Transverse colon (tissue), 4 donors: Measurements from ENCODE around the gene VPS35L. TPM values are rescaled to one million over a fixed set of nuclear protein-coding genes. Genes with fewer than 3 reads are reported as not detected.
A peak's percentile ranks its signal among the peaks of the same experiment; 100 is the strongest.

Experiments used
- DNase-seq: peaks from one replicate; pipeline ENCODE4 v3.0.0-alpha.2; 2019
- H3K27ac ChIP-seq, 4 donors: fragments of 200-600 bp; sonication (generic); 2 replicates each; pipeline ENCODE4 v1.5.1; 2016 to 2018; ENCODE audit warnings: inconsistent platforms in 4 of 4
- H3K27me3 ChIP-seq: fragments of 200-600 bp; sonication (generic); 2 replicates; pipeline ENCODE4 v1.5.1; 2017; ENCODE audit warnings: inconsistent platforms
- H3K36me3 ChIP-seq, 4 donors: fragments of 200-600 bp; sonication (generic); 2 replicates each; pipeline ENCODE4 v1.5.1; 2017 to 2019; ENCODE audit warnings: inconsistent platforms in 4 of 4
- H3K4me1 ChIP-seq, 4 donors: fragments of 200-600 bp; sonication (generic); 2 replicates each; pipeline ENCODE4 v1.5.1; 2017 to 2020; ENCODE audit warnings: inconsistent platforms in 4 of 4
- H3K4me3 ChIP-seq, 4 donors: fragments of 200-600 bp; sonication (generic); 1 replicate in 1 of 4; 2 replicates in 3 of 4; pipeline versions ENCODE4 v1.5.1 to v1.6.1; 2017 to 2019; ENCODE audit warnings: inconsistent platforms in 4 of 4
- H3K9me3 ChIP-seq, 2 donors: fragments of 200-600 bp; sonication (generic); 2 replicates each; pipeline ENCODE4 v1.5.1; 2017 to 2019; ENCODE audit warnings: inconsistent platforms in 2 of 2
- EP300 ChIP-seq: sonication (generic); formaldehyde crosslinking; IDR thresholded peaks from one replicate; pipeline ENCODE4 v1.6.1; 2017; ENCODE audit warnings: antibody characterized with exemption, low read depth
- POLR2A ChIP-seq: fragments of 450-650 bp; IDR thresholded peaks from one replicate; pipeline ENCODE4 v1.6.1; 2016; ENCODE audit warnings: antibody characterized with exemption, mild to moderate bottlenecking, moderate library complexity
- POLR2AphosphoS5 ChIP-seq, 3 donors: sonication (generic); formaldehyde crosslinking; IDR thresholded peaks; one replicate each; pipeline ENCODE4 v1.6.1; 2016; ENCODE audit warnings: antibody characterized with exemption in 3 of 3
- WGBS, 2 donors: methylation state at CpG; one replicate each; pipeline ENCODE4 v1.1.5; 2018; ENCODE audit warnings: low coverage in 1 of 2; 5-methylcytosine and 5-hydroxymethylcytosine counted together
- in situ Hi-C, 4 donors: fragments of 200-750 bp; cut with MboI; loops; one replicate each; pipeline versions ENCODE4 v1.15.0 to v1.15.1; 2017; ENCODE audit warnings: low sequenced_read_pairs in 3 of 4, low pct_ligation_motif_present in 1 of 4, low pct_unique_long_range_greater_than_20kb in 1 of 4
- intact Hi-C: fragments of 100-400 bp; cut with DNase I; formaldehyde crosslinking; loops from one replicate; pipeline ENCODE4 v1.15.1; 2023; ENCODE audit warnings: low total_unique reads
- total RNA-seq, 4 donors: library from RNA; depleted of rRNA; stranded (reverse); fragments of >200 nt; gene quantifications; one replicate each; pipeline ENCODE4 v1.1.0, GENCODE V29; 2016
- TF ChIP-seq, protein P1 (sequence below), 5 experiments: fragments of 200-600 bp in 3 of 5; fragments of 450-650 bp in 2 of 5; sonication (generic) in 3 of 5; IDR thresholded peaks; 1 replicate in 2 of 5; 2 replicates in 3 of 5; pipeline ENCODE4 v1.5.1; 2016 to 2017; ENCODE audit warnings: antibody characterized with exemption in 5 of 5, inconsistent platforms in 3 of 5, mild to moderate bottlenecking in 2 of 5, moderate library complexity in 1 of 5

The VPS35L gene
- total RNA-seq, 4 donors from 2014 or later = 40.0 to 89.8 (median 51.5) TPM

DNA sequence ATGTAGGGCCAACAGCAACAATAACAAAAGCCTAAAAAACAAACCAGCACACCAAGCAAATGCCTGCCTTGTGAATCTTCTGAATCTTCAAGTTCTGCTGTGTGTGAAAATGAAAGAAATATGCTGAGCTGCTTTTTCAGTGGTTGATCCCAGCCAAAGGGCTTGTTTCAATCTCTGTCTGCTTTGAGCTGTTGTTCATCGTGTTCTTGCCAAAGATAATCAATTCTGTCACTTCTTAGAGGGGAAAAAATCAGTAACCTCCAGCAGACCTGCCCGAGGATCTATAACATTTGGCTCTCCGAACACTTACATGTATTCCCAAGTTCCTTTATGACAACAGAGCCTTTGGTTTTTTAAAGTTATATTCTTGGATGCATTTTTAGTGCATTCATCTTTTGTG lies 65.9 kb downstream of the VPS35L start:
- TF ChIP-seq, protein P1, sequence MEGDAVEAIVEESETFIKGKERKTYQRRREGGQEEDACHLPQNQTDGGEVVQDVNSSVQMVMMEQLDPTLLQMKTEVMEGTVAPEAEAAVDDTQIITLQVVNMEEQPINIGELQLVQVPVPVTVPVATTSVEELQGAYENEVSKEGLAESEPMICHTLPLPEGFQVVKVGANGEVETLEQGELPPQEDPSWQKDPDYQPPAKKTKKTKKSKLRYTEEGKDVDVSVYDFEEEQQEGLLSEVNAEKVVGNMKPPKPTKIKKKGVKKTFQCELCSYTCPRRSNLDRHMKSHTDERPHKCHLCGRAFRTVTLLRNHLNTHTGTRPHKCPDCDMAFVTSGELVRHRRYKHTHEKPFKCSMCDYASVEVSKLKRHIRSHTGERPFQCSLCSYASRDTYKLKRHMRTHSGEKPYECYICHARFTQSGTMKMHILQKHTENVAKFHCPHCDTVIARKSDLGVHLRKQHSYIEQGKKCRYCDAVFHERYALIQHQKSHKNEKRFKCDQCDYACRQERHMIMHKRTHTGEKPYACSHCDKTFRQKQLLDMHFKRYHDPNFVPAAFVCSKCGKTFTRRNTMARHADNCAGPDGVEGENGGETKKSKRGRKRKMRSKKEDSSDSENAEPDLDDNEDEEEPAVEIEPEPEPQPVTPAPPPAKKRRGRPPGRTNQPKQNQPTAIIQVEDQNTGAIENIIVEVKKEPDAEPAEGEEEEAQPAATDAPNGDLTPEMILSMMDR (IDR thresholded peaks at IDR 0.05) = no peak
- no peak for TF ChIP-seq EP300
- no peak for TF ChIP-seq POLR2A
- TF ChIP-seq POLR2AphosphoS5 (IDR thresholded peaks at IDR 0.05) = no peak
- intact Hi-C loops (no loop called here), in situ Hi-C loops (no loop called here)
- Histone ChIP-seq H3K9me3 (no peaks in the 10 kb centered on the region), H3K36me3 (peaks cover 0 to 29% (median 0%) of the 10 kb centered on the region in 4 donors), H3K27me3 (no peaks in the 10 kb centered on the region), H3K4me1 (no peaks in the 10 kb centered on the region), H3K27ac (no peak overlapping the region), H3K4me3 (no peak overlapping the region)
- 86 to 88% methylated on average over 3 of the region's 3 CpGs for WGBS, 2 donors
- no peak for DNase-seq

DNA sequence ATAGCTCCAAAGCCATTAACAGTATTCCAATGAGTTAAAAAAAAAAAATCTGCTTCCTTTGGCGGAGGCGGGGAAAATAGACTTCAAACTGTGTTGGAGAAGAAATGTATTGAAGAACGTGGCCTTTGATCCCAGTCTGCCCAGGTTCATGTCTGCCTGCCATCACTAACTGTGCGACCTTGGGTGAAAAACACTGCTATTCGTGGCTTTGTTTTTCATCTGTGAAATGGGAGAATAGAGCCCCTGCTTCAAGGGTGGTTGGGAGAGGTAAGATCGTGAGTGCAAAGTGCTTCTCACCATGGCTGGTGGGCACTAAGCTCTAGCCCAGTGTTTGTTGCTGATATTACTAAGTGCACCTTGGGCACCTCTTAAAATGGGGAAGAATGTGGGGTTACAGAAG lies 69.5 kb downstream of the VPS35L start:
- 95 to 100% methylated on average over 1 to 6 of the region's 6 CpGs for WGBS, 2 donors
- H3K27ac ChIP-seq = no peak overlapping the region
- no peak overlapping the region for H3K4me3 ChIP-seq
- intact Hi-C loops (no loop called here), in situ Hi-C loops (no loop called here)
- H3K4me1 ChIP-seq = no peaks in the 10 kb centered on the region
- no peaks in the 10 kb centered on the region for H3K9me3 ChIP-seq
- no peak for TF ChIP-seq POLR2A
- no peaks in the 10 kb centered on the region for H3K27me3 ChIP-seq
- H3K36me3 ChIP-seq = peaks cover 0 to 30% (median 4%) of the 10 kb centered on the region in 4 donors
- no peak for DNase-seq

DNA sequence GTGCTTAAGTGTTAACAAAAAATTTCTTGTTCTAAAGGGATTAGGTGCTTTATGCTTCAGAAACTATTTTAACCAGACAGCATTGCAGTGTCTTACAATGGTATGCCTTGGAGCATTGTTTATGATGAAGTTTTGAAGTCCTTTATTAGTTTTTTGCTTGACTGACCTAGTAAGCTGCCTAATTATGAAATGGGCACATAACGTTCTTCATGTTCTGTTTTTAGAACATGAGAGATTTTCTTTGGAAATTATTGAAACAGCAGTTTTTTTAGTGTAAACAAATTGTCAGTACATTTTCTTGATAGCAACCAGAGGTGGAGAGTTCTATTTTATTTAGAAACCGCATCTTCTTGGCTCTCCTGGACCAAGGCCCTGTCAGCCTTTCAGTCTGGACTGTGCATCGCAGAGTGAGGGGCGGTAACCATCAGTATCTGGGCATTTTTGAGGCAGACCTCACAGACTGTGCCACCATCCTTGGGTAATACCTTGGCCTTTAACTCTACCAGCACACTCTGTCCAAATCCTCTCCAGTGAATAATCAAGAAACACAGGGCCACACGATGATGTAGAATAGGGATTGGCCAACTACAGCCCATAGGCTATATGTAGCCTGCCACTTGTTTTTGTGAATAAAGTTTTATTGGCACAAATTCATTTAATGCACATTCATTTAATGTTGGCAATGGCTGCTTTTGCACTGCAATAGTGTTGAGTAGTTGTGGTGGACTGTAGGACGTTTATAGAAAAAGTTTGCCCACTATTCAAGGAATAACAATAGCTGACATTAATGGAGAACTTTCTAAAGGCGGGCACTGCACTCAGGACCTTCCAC lies 81.1 kb downstream of the VPS35L start:
- peak overlapping the region in 3 of 4 donors; percentile 7 to 59 (median 29) for H3K27ac ChIP-seq
- in situ Hi-C loops (no loop called here), intact Hi-C loops (no loop called here)
- H3K4me3 ChIP-seq = no peak overlapping the region
- 77 to 85% methylated on average over 4 to 7 of the region's 7 CpGs for WGBS, 2 donors
- DNase-seq = no peak
- peaks cover 0 to 2% (median 0%) of the 10 kb centered on the region in 4 donors for H3K4me1 ChIP-seq
- H3K27me3 ChIP-seq = no peaks in the 10 kb centered on the region
- TF ChIP-seq EP300 (no peak), POLR2AphosphoS5 (IDR thresholded peaks at IDR 0.05) (peak in 2 of 3 donors; percentile 40 to 42)
- peaks cover 0 to 42% (median 3%) of the 10 kb centered on the region in 4 donors for H3K36me3 ChIP-seq
- no peaks in the 10 kb centered on the region for H3K9me3 ChIP-seq

DNA sequence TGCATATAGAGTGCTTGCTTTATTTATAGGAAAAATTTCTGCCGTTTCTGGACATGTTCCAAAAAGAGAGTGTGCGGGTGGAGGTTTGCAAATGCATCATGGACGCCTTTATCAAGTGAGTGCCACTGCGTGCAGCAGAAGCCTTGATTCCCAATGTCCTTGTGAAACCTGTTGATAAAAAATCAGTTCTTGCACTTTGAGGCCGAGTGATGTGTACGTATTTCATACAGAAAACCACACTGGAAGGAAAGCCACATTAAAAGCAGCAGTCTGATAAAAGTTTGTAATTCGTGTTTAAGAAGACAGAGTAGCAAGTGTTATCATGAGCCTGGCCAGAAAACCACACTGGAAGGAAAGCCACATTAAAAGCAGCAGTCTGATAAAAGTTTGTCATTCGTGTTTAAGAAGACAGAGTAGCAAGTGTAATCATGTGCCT lies 84.5 kb downstream of the VPS35L start:
- no peak overlapping the region for H3K4me3 ChIP-seq
- intact Hi-C loops = no loop called here
- in situ Hi-C loops = no loop called here
- H3K4me1 ChIP-seq = peaks cover 0 to 2% (median 0%) of the 10 kb centered on the region in 4 donors
- 65 to 68% methylated on average over 8 of the region's 8 CpGs for WGBS, 2 donors
- TF ChIP-seq POLR2A = no peak
- TF ChIP-seq POLR2AphosphoS5 (IDR thresholded peaks at IDR 0.05) = no peak
- no peak overlapping the region for H3K27ac ChIP-seq
- peaks cover 0 to 27% (median 9%) of the 10 kb centered on the region in 4 donors for H3K36me3 ChIP-seq
- DNase-seq = no peak
- no peaks in the 10 kb centered on the region for H3K27me3 ChIP-seq
- no peaks in the 10 kb centered on the region for H3K9me3 ChIP-seq

DNA sequence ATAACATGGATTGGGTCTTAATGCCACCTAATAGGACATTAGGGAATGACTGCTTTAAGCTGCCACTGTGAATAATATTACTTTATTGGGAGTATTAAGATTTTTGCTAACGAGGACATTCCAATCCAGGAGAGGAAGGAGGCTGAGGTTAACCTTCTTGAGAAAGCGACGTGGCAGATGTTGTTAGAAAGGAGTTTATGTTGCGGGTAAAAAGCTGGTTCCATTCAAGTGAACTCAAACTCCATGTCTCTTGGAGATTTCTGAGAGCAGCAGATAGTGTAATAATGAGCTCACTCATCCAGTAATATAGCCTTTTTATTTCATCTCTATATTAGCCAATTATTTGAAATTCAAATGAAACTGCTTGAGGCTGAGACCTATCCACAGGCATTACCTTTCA lies 87.0 kb downstream of the VPS35L start:
- TF ChIP-seq EP300 (no peak), POLR2AphosphoS5 (IDR thresholded peaks at IDR 0.05) (no peak), POLR2A (no peak)
- TF ChIP-seq, protein P1 (IDR thresholded peaks at IDR 0.05) = no peak
- no peak overlapping the region for H3K4me3 ChIP-seq
- in situ Hi-C loops (no loop called here), intact Hi-C loops (no loop called here)
- no peaks in the 10 kb centered on the region for H3K27me3 ChIP-seq
- WGBS, 2 donors = 88 to 94% methylated on average over 4 of the region's 4 CpGs
- DNase-seq = no peak
- no peaks in the 10 kb centered on the region for H3K9me3 ChIP-seq
- H3K27ac ChIP-seq = peak overlapping the region in 1 of 4 donors; percentile 33
- peaks cover 0 to 22% (median 9%) of the 10 kb centered on the region in 4 donors for H3K36me3 ChIP-seq
- H3K4me1 ChIP-seq = no peaks in the 10 kb centered on the region
